Mammary epithelial cell (primary cell): ENCODE results near the gene HELZ2.

Experiments used
- CTCF ChIP-seq, 2 donors: IDR thresholded peaks in 1 of 2; conservative IDR thresholded peaks in 1 of 2; 2 replicates each; pipeline ENCODE4 v1.5.1; 2011 to 2012; ENCODE audit warnings: inconsistent platforms in 2 of 2, low read length in 2 of 2, mild to moderate bottlenecking in 2 of 2, control low read depth in 1 of 2, low read depth in 1 of 2; ENCODE audit not compliant: insufficient read depth in 1 of 2; ENCODE audit errors: extremely low read depth in 1 of 2
- EZH2 ChIP-seq: IDR thresholded peaks from 2 replicates; pipeline ENCODE4 v1.6.1; 2012; ENCODE audit warnings: low read length, inconsistent platforms, borderline replicate concordance

GRCh38 chr20:63617092-63617875 lies 43.2 kb upstream of the HELZ2 start:
- no peak for TF ChIP-seq EZH2
- TF ChIP-seq CTCF (conservative IDR thresholded peaks at IDR 0.05 in 1 of 2, IDR thresholded peaks at IDR 0.05 in 1 of 2; ENCODE audit: extremely low read depth in 1 of 2, insufficient read depth in 1 of 2, low read depth in 1 of 2, low read length in 2 of 2): no peak
